Measurements from ENCODE around the gene ABCD3. TPM values are rescaled to one million over a fixed set of nuclear protein-coding genes. Genes with fewer than 3 reads are reported as not detected.

The ABCD3 gene
- total and polyA plus RNA-seq, 2 of the 4 experiments (the other 2 are of a cell fraction) = 13.6 to 32.6 TPM

GRCh38 chr1:94490556-94490955 is 72.4 kb downstream of the ABCD3 start:
- Histone ChIP-seq H3K79me1 (ENCODE audit: low read depth in 1 of 2, low read length in 2 of 2) (no peaks in the 10 kb centered on the region; a peak in 1 of 4 replicates), H4K5ac (ENCODE audit: low read depth, low read length) (no peak overlapping the region), H3K18ac (ENCODE audit: low read depth, low read length) (no peak overlapping the region), H3K9me1 (ENCODE audit: insufficient read depth, low read length) (no peaks in the 10 kb centered on the region), H2BK20ac (ENCODE audit: low read depth, low read length) (no peak overlapping the region), H3K27ac (ENCODE audit: insufficient read depth, low read length) (no peak overlapping the region), H2BK5ac (ENCODE audit: low read depth, low read length, poor library complexity, severe bottlenecking) (no peak overlapping the region), H3K4me1 (ENCODE audit: control insufficient read depth, insufficient read depth, low read length) (no peaks in the 10 kb centered on the region), H2AK9ac (replicated peaks; ENCODE audit: low read depth, low read length, poor library complexity) (no peak overlapping the region), H3K23ac (ENCODE audit: low read depth, low read length) (no peak overlapping the region), H4K8ac (ENCODE audit: low read depth in 2 of 2, low read length in 2 of 2) (no peak overlapping the region), H3K9me3 (ENCODE audit: control insufficient read depth, insufficient read depth, low read length) (no peaks in the 10 kb centered on the region), H3K4me3 (ENCODE audit: insufficient read depth, low read depth, low read length) (no peak overlapping the region), H3K9ac (ENCODE audit: low read depth, low read length) (no peak overlapping the region), H3K4me2 (ENCODE audit: low read depth, low read length) (no peak overlapping the region), H4K91ac (ENCODE audit: insufficient read depth, low read depth, low read length) (no peak overlapping the region), H3K56ac (ENCODE audit: extremely low read depth, insufficient read depth, low read length) (no peak overlapping the region), H2AK5ac (ENCODE audit: low read depth, low read length) (no peak overlapping the region), H3K14ac (replicated peaks; ENCODE audit: low read depth, low read length) (no peak overlapping the region), H4K20me1 (ENCODE audit: insufficient read depth, low read length) (no peaks in the 10 kb centered on the region), H3K4ac (ENCODE audit: low read depth, low read length) (no peak overlapping the region), H2BK15ac (ENCODE audit: low read depth, low read length) (no peak overlapping the region), H2AFZ (replicated peaks; ENCODE audit: low read length, poor library complexity) (no peak overlapping the region), H3K36me3 (ENCODE audit: control insufficient read depth, insufficient read depth, low read length) (peaks cover 8% of the 10 kb centered on the region), H2BK120ac (ENCODE audit: low read depth, low read length) (no peak overlapping the region), H3K27me3 (ENCODE audit: control insufficient read depth, insufficient read depth, low read length) (no peaks in the 10 kb centered on the region)
- no peak for TF ChIP-seq ELK1 (IDR thresholded peaks at IDR 0.05; ENCODE audit: borderline replicate concordance, low read depth, low read length)
- TF ChIP-seq CTCF (conservative IDR thresholded peaks at IDR 0.05; ENCODE audit: low read depth, low read length) = no peak
- TF ChIP-seq USF2 (IDR thresholded peaks at IDR 0.05; ENCODE audit: low read depth, low read length) = no peak
- TF ChIP-seq RFX5 (IDR thresholded peaks at IDR 0.05; ENCODE audit: low read depth, low read length) = no peak
- no peak for TF ChIP-seq RAD21 (IDR thresholded peaks at IDR 0.05; ENCODE audit: low read length)
- TF ChIP-seq POLR2A (IDR thresholded peaks at IDR 0.05; ENCODE audit: low read depth, low read length) = no peak
- no peak for TF ChIP-seq SMC3 (IDR thresholded peaks at IDR 0.05; ENCODE audit: low read depth, low read length)
- no peak for TF ChIP-seq FOS (IDR thresholded peaks at IDR 0.05; ENCODE audit: low read depth, low read length)
- no peak for DNase-seq
- no CpG with 5 or more reads among the region's 2 CpGs for WGBS, 2 experiments (ENCODE audit: extremely low coverage in 2 of 2, insufficient read length in 1 of 2)
- in situ Hi-C loops (cut with MboI; ENCODE audit: low sequenced_read_pairs) = no loop called here
- POLR2A ChIA-PET (ENCODE audit: unreplicated experiment) = no interaction called here
- no TSS peak for BruUV-seq (replicated peaks)
- no peak for ATAC-seq (ENCODE audit: low read depth)
- CTCF ChIA-PET = no interaction called here
- intact Hi-C loops (cut with micrococcal nuclease) = no loop called here
- dilution Hi-C loops (cut with HindIII; ENCODE audit: low sequenced_read_pairs, unreplicated experiment) = no loop called here
